ENCODE results near the gene NRDC.
"Not testable (repeated sequence)": the region's sequence is repeated elsewhere in the genome, so short reads cannot be mapped to it uniquely, and the experiment has no call there.

The NRDC gene

GRCh38 chr1:51878308-51878615, 265 bp downstream of the NRDC start:
- DNase-seq (ENCODE audit: low read depth, low spot score): no peak

- no peak for DNase-seq (ENCODE audit: low read depth, low spot score)
Observed at GRCh38 chr1:51877434-51878307, 856 bp downstream of the NRDC start.

GRCh38 chr1:51875836-51876235, 2.7 kb downstream of the NRDC start:
- DNase-seq (ENCODE audit: low read depth, low spot score): no peak

- DNase-seq (ENCODE audit: low read depth, low spot score): no peak
Observed at GRCh38 chr1:51875291-51875772, 3.2 kb downstream of the NRDC start.

- not testable (repeated sequence) for DNase-seq (ENCODE audit: low read depth, low spot score)
Observed at GRCh38 chr1:51873270-51873669, 5.3 kb downstream of the NRDC start.

GRCh38 chr1:51871351-51871975, 7.1 kb downstream of the NRDC start:
- no peak for DNase-seq (ENCODE audit: low read depth, low spot score)

GRCh38 chr1:51870603-51871350, 7.8 kb downstream of the NRDC start:
- no peak for DNase-seq (ENCODE audit: low read depth, low spot score)

- DNase-seq (ENCODE audit: low read depth, low spot score): no peak
Observed at GRCh38 chr1:51867479-51868232, 10.9 kb downstream of the NRDC start.

GRCh38 chr1:51863384-51863783, 15.1 kb downstream of the NRDC start:
- no peak for DNase-seq (ENCODE audit: low read depth, low spot score)

- DNase-seq (ENCODE audit: low read depth, low spot score): no peak
Observed at GRCh38 chr1:51861669-51862068, 16.9 kb downstream of the NRDC start.

- no peak for DNase-seq (ENCODE audit: low read depth, low spot score)
Observed at GRCh38 chr1:51859735-51860134, 18.8 kb downstream of the NRDC start.

GRCh38 chr1:51859333-51859732, 19.2 kb downstream of the NRDC start:
- no peak for DNase-seq (ENCODE audit: low read depth, low spot score)

- no peak for DNase-seq (ENCODE audit: low read depth, low spot score)
Observed at GRCh38 chr1:51858892-51859291, 19.6 kb downstream of the NRDC start.

GRCh38 chr1:51856745-51857144, 21.8 kb downstream of the NRDC start:
- DNase-seq (ENCODE audit: low read depth, low spot score): no peak

- DNase-seq (ENCODE audit: low read depth, low spot score): no peak
Observed at GRCh38 chr1:51855624-51856023, 22.9 kb downstream of the NRDC start.

- DNase-seq (ENCODE audit: low read depth, low spot score): no peak
Observed at GRCh38 chr1:51853360-51853759, 25.2 kb downstream of the NRDC start.

GRCh38 chr1:51851882-51852396, 26.6 kb downstream of the NRDC start:
- DNase-seq (ENCODE audit: low read depth, low spot score): no peak

- no peak for DNase-seq (ENCODE audit: low read depth, low spot score)
Observed at GRCh38 chr1:51850420-51851223, 27.9 kb downstream of the NRDC start.

GRCh38 chr1:51847294-51847920, 31.1 kb downstream of the NRDC start:
- DNase-seq (ENCODE audit: low read depth, low spot score): no peak

- DNase-seq (ENCODE audit: low read depth, low spot score): no peak
Observed at GRCh38 chr1:51843948-51844347, 34.6 kb downstream of the NRDC start.

All from activated CD4-positive, CD25-positive, alpha-beta regulatory T cell treated with anti-CD3 and anti-CD28 coated beads, Interleukin-2, amount 50 U/mL, for 16 hours (primary cell).